H7 (cell line): ENCODE results near the gene LMAN2L. TPM values are rescaled to one million over a fixed set of nuclear protein-coding genes. Genes with fewer than 3 reads are reported as not detected.

Experiments
- DNase-seq: peaks from one replicate; pipeline ENCODE4 v3.0.0; 2012
- H3K27me3 ChIP-seq: 2 replicates; pipeline ENCODE4 v1.6.0; 2011; ENCODE audit warnings: mild to moderate bottlenecking, low read length; ENCODE audit not compliant: control insufficient read depth, insufficient read depth
- H3K36me3 ChIP-seq: replicated peaks from 2 replicates; pipeline ENCODE4 v1.5.1; 2011; ENCODE audit warnings: low read length; ENCODE audit not compliant: control insufficient read depth, insufficient read depth
- H3K4me3 ChIP-seq: 2 replicates; pipeline ENCODE4 v1.5.1; 2011; ENCODE audit warnings: low read depth, mild to moderate bottlenecking, control low read depth, low read length, moderate library complexity; ENCODE audit not compliant: insufficient read depth
- total RNA-seq: library from RNA; depleted of rRNA; stranded (reverse); fragments of >200 nt; shearing (Covaris generic); gene quantifications from 2 replicates; pipeline ENCODE4 v1.2.3, GENCODE V29; 2014

LMAN2L gene
- total RNA-seq, 1 experiment from 2014 or later: 22.5 TPM

- no peaks in the 10 kb centered on the region for H3K27me3 ChIP-seq
- H3K4me3 ChIP-seq: no peak overlapping the region
- no peak for DNase-seq
- no peaks in the 10 kb centered on the region for H3K36me3 ChIP-seq
These were observed 11.9 kb upstream of the LMAN2L start for GRCh38 chr2:96751800-96752199.

GRCh38 chr2:96747061-96747617 is 7.3 kb upstream of the LMAN2L start:
- no peak for DNase-seq
- no peaks in the 10 kb centered on the region for H3K27me3 ChIP-seq
- H3K4me3 ChIP-seq: no peak overlapping the region
- no peaks in the 10 kb centered on the region for H3K36me3 ChIP-seq

- H3K27me3 ChIP-seq: no peaks in the 10 kb centered on the region
- H3K4me3 ChIP-seq: peak overlapping the region; percentile 72
- H3K36me3 ChIP-seq: peaks cover 6% of the 10 kb centered on the region
- no peak for DNase-seq
These were observed 710 bp downstream of the LMAN2L start for GRCh38 chr2:96739076-96739632.

GRCh38 chr2:96737831-96738230 is 2.0 kb downstream of the LMAN2L start:
- no peak for DNase-seq
- no peaks in the 10 kb centered on the region for H3K27me3 ChIP-seq
- H3K4me3 ChIP-seq: no peak overlapping the region
- peaks cover 10% of the 10 kb centered on the region for H3K36me3 ChIP-seq

- Histone ChIP-seq H3K36me3 (peaks cover 10% of the 10 kb centered on the region), H3K4me3 (no peak overlapping the region), H3K27me3 (no peaks in the 10 kb centered on the region)
- no peak for DNase-seq
These were observed 2.6 kb downstream of the LMAN2L start for GRCh38 chr2:96737251-96737650.

GRCh38 chr2:96734880-96735583 is 4.8 kb downstream of the LMAN2L start:
- H3K4me3 ChIP-seq: no peak overlapping the region
- peaks cover 18% of the 10 kb centered on the region for H3K36me3 ChIP-seq
- H3K27me3 ChIP-seq: no peaks in the 10 kb centered on the region
- DNase-seq: no peak

GRCh38 chr2:96733931-96734330 is 5.9 kb downstream of the LMAN2L start:
- Histone ChIP-seq H3K27me3 (no peaks in the 10 kb centered on the region), H3K4me3 (no peak overlapping the region), H3K36me3 (peaks cover 18% of the 10 kb centered on the region)
- DNase-seq: no peak

- no peak for DNase-seq
- no peaks in the 10 kb centered on the region for H3K27me3 ChIP-seq
- H3K4me3 ChIP-seq: no peak overlapping the region
- peaks cover 15% of the 10 kb centered on the region for H3K36me3 ChIP-seq
These were observed 9.7 kb downstream of the LMAN2L start for GRCh38 chr2:96730212-96730611.

GRCh38 chr2:96729748-96730147 is 10.1 kb downstream of the LMAN2L start:
- no peak overlapping the region for H3K4me3 ChIP-seq
- no peaks in the 10 kb centered on the region for H3K27me3 ChIP-seq
- H3K36me3 ChIP-seq: peaks cover 15% of the 10 kb centered on the region
- no peak for DNase-seq

GRCh38 chr2:96727431-96727830 is 12.4 kb downstream of the LMAN2L start:
- Histone ChIP-seq H3K4me3 (no peak overlapping the region), H3K27me3 (no peaks in the 10 kb centered on the region), H3K36me3 (peaks cover 8% of the 10 kb centered on the region)
- DNase-seq: no peak

GRCh38 chr2:96726131-96726530 is 13.7 kb downstream of the LMAN2L start:
- DNase-seq: no peak
- H3K27me3 ChIP-seq: no peaks in the 10 kb centered on the region
- no peak overlapping the region for H3K4me3 ChIP-seq
- H3K36me3 ChIP-seq: peaks cover 6% of the 10 kb centered on the region

GRCh38 chr2:96716388-96716787 is 23.5 kb downstream of the LMAN2L start:
- no peak for DNase-seq
- Histone ChIP-seq H3K4me3 (no peak overlapping the region), H3K36me3 (peaks cover 3% of the 10 kb centered on the region), H3K27me3 (no peaks in the 10 kb centered on the region)

GRCh38 chr2:96715658-96716057 is 24.2 kb downstream of the LMAN2L start:
- H3K36me3 ChIP-seq: peaks cover 10% of the 10 kb centered on the region
- H3K27me3 ChIP-seq: no peaks in the 10 kb centered on the region
- no peak for DNase-seq
- H3K4me3 ChIP-seq: no peak overlapping the region

- DNase-seq: no peak
- Histone ChIP-seq H3K27me3 (no peaks in the 10 kb centered on the region), H3K36me3 (peaks cover 21% of the 10 kb centered on the region)
These were observed 28.9 kb downstream of the LMAN2L start for GRCh38 chr2:96710985-96711384.

GRCh38 chr2:96703021-96703751 is 36.7 kb downstream of the LMAN2L start:
- H3K4me3 ChIP-seq: no peak overlapping the region
- no peaks in the 10 kb centered on the region for H3K27me3 ChIP-seq
- H3K36me3 ChIP-seq: peaks cover 10% of the 10 kb centered on the region
- DNase-seq: no peak

More at GRCh38 chr2:96710985-96711384, 28.9 kb downstream of the LMAN2L start:
- no peak overlapping the region for H3K4me3 ChIP-seq
